ENCODE measurements around the gene ADGRB3.

Gene ADGRB3

GRCh38 chr6:68704485-68704884, 69.4 kb downstream of the ADGRB3 start:
- no peak for DNase-seq (ENCODE audit: low read depth in 2 of 2)

GRCh38 chr6:68709091-68709490, 74.0 kb downstream of the ADGRB3 start:
- no peak for DNase-seq (ENCODE audit: low read depth in 2 of 2)

GRCh38 chr6:68709882-68710281, 74.8 kb downstream of the ADGRB3 start:
- DNase-seq (ENCODE audit: low read depth in 2 of 2), result no peak

GRCh38 chr6:68710496-68710895, 75.4 kb downstream of the ADGRB3 start:
- no peak for DNase-seq (ENCODE audit: low read depth in 2 of 2)

GRCh38 chr6:68710916-68711315, 75.8 kb downstream of the ADGRB3 start:
- DNase-seq (ENCODE audit: low read depth in 2 of 2), result no peak

GRCh38 chr6:68711386-68712000, 76.4 kb downstream of the ADGRB3 start:
- DNase-seq (ENCODE audit: low read depth in 2 of 2), result no peak

GRCh38 chr6:68716620-68717019, 81.5 kb downstream of the ADGRB3 start:
- DNase-seq (ENCODE audit: low read depth in 2 of 2), result no peak

- DNase-seq (ENCODE audit: low read depth in 2 of 2), result no peak
Observed at GRCh38 chr6:68718385-68719073, 83.4 kb downstream of the ADGRB3 start.

- no peak for DNase-seq (ENCODE audit: low read depth in 2 of 2)
Observed at GRCh38 chr6:68719761-68720160, 84.7 kb downstream of the ADGRB3 start.

- no peak for DNase-seq (ENCODE audit: low read depth in 2 of 2)
Observed at GRCh38 chr6:68722891-68723527, 87.9 kb downstream of the ADGRB3 start.

GRCh38 chr6:68724060-68724459, 89.0 kb downstream of the ADGRB3 start:
- DNase-seq (ENCODE audit: low read depth in 2 of 2), result no peak

- no peak for DNase-seq (ENCODE audit: low read depth in 2 of 2)
Observed at GRCh38 chr6:68726337-68726736, 91.3 kb downstream of the ADGRB3 start.

GRCh38 chr6:68726992-68727391, 91.9 kb downstream of the ADGRB3 start:
- no peak for DNase-seq (ENCODE audit: low read depth in 2 of 2)

GRCh38 chr6:68727699-68728098, 92.6 kb downstream of the ADGRB3 start:
- DNase-seq (ENCODE audit: low read depth in 2 of 2), result no peak

- DNase-seq (ENCODE audit: low read depth in 2 of 2), result no peak
Observed at GRCh38 chr6:68728159-68728979, 93.3 kb downstream of the ADGRB3 start.

GRCh38 chr6:68729377-68729903, 94.4 kb downstream of the ADGRB3 start:
- DNase-seq (ENCODE audit: low read depth in 2 of 2), result no peak

- DNase-seq (ENCODE audit: low read depth in 2 of 2), result no peak
Observed at GRCh38 chr6:68730291-68731054, 95.4 kb downstream of the ADGRB3 start.

GRCh38 chr6:68732423-68732822, 97.3 kb downstream of the ADGRB3 start:
- no peak for DNase-seq (ENCODE audit: low read depth in 2 of 2)

GRCh38 chr6:68735866-68736265, 100.8 kb downstream of the ADGRB3 start:
- DNase-seq (ENCODE audit: low read depth in 2 of 2), result no peak

GRCh38 chr6:68737061-68737460, 102.0 kb downstream of the ADGRB3 start:
- DNase-seq (ENCODE audit: low read depth in 2 of 2), result no peak

- DNase-seq (ENCODE audit: low read depth in 2 of 2), result no peak
Observed at GRCh38 chr6:68738039-68738438, 103.0 kb downstream of the ADGRB3 start.

Data from stimulated activated CD8-positive, alpha-beta memory T cell treated with anti-CD3 and anti-CD28 coated beads, Interleukin-2, amount 100 ng/mL, for 48 hours (primary cell).